ENCODE results near the gene SMYD1.

DNA sequence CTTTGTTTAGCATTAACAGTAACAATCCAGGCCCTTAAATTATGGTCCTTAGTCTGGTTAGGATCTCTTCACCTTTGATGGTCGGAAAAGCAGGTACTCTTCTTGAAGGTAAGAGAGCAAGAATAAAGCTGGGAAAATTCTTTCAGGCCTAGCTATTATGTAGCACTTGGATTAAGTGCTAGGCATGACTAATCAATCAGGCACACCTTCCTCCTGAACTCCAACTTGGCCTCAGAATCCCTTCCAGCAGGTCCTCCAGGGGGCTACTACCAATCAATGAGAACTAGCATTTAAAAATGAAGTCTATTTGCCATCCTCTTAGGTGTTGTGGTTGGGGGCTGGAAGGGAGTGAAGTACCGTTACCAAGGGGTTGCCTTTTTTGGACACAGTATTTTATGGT, 3.7 kb downstream of the SMYD1 start:
- no peak for TF ChIP-seq POLR2A (IDR thresholded peaks at IDR 0.05)
- TF ChIP-seq, protein P1, sequence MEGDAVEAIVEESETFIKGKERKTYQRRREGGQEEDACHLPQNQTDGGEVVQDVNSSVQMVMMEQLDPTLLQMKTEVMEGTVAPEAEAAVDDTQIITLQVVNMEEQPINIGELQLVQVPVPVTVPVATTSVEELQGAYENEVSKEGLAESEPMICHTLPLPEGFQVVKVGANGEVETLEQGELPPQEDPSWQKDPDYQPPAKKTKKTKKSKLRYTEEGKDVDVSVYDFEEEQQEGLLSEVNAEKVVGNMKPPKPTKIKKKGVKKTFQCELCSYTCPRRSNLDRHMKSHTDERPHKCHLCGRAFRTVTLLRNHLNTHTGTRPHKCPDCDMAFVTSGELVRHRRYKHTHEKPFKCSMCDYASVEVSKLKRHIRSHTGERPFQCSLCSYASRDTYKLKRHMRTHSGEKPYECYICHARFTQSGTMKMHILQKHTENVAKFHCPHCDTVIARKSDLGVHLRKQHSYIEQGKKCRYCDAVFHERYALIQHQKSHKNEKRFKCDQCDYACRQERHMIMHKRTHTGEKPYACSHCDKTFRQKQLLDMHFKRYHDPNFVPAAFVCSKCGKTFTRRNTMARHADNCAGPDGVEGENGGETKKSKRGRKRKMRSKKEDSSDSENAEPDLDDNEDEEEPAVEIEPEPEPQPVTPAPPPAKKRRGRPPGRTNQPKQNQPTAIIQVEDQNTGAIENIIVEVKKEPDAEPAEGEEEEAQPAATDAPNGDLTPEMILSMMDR (IDR thresholded peaks at IDR 0.05) = no peak

Data from uterus (tissue), 2 donors.